HEK293T (cell line): ENCODE measurements around the gene ZNF484.

ENCODE experiments used
- ARNT ChIP-seq: fragments of 450-650 bp; IDR thresholded peaks from 2 replicates; pipeline ENCODE4 v1.6.1; 2017; ENCODE audit warnings: mild to moderate bottlenecking
- FOXA1 ChIP-seq: fragments of 450-650 bp; IDR thresholded peaks from 2 replicates; pipeline ENCODE4 v1.6.1; 2016; ENCODE audit warnings: mild to moderate bottlenecking

DNA sequence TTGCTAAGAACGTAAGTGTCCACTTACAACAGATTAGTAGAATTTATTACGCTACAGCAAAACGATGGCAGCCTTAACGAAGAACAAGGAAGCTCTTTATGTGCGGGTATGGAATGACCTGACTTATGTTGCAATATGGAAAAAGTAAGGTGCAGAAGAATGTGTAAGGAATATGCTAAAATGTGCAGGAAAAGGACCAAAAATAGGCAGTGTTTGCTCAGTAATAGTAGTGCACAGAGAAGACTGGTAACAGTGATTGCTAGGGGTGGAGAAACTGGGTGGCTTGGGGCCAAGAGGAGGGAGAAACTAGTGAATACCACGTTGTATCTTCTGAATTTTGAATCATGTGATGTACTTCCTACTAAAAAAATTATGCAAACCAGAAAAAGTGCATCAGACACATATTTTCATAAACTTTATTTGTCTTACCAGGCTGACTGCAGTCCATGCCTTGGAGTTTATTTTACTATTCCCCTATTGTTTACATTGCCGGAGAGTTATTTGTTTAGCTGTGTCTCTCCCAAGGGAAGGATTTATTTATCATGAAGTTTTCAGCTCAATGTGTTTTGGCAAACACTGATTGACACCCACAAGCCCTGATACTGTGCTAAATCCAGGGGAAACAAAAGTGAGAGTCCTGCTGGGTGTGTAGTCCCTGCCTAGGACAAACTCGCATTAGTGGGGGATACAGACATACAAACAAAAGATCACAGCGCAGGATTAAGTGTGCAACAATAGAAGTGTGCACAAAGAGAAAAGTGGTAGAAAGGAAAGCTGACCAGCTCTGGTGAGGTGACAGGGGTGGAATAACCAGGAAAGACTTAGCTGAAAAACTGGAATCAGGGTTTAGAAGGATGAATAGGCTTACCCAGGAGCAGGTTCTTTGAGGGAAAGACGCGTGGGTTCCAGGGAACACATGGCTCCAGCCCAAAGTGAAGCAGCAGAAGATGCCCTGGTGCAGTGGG, 34.0 kb upstream of the ZNF484 start:
- no peak for TF ChIP-seq ARNT
- no peak for TF ChIP-seq FOXA1
